Measurements from ENCODE around the gene KBTBD4. TPM values are rescaled to one million over a fixed set of nuclear protein-coding genes. Genes with fewer than 3 reads are reported as not detected.

KBTBD4 gene
- total RNA-seq, 4 donors from 2014 or later: 9.7 to 36.3 (median 18.5) TPM

DNA sequence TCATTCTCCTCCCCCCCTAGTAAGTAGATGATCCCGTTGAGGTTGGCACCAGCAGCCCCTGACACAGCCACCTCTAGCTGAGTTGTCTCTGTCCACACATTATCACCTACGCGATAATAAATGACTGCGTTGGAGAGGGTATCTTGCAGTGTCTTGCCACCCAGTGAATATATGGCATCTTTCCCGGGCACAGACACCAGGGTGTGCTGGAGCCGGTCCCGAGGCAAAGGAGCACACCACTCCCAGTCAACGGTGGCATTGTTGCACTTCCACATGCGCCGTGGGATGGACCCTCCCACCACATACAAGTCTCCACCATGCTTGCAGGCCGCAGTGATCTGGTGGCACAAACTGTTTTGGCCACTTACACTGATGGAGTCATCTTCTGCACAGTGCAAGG lies 5.4 kb downstream of the KBTBD4 start:
- Histone ChIP-seq H3K9me3 (no peaks in the 10 kb centered on the region), H3K27me3 (no peaks in the 10 kb centered on the region), H3K36me3 (no peaks in the 10 kb centered on the region), H3K4me1 (no peaks in the 10 kb centered on the region), H3K4me3 (no peak overlapping the region), H3K27ac (no peak overlapping the region)
- intact Hi-C loops (cut with DNase I; ENCODE audit: low total_unique reads): no loop called here
- TF ChIP-seq, protein P1, sequence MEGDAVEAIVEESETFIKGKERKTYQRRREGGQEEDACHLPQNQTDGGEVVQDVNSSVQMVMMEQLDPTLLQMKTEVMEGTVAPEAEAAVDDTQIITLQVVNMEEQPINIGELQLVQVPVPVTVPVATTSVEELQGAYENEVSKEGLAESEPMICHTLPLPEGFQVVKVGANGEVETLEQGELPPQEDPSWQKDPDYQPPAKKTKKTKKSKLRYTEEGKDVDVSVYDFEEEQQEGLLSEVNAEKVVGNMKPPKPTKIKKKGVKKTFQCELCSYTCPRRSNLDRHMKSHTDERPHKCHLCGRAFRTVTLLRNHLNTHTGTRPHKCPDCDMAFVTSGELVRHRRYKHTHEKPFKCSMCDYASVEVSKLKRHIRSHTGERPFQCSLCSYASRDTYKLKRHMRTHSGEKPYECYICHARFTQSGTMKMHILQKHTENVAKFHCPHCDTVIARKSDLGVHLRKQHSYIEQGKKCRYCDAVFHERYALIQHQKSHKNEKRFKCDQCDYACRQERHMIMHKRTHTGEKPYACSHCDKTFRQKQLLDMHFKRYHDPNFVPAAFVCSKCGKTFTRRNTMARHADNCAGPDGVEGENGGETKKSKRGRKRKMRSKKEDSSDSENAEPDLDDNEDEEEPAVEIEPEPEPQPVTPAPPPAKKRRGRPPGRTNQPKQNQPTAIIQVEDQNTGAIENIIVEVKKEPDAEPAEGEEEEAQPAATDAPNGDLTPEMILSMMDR (IDR thresholded peaks at IDR 0.05): no peak
- no peak for TF ChIP-seq POLR2A (IDR thresholded peaks at IDR 0.05)
- no peak for DNase-seq

DNA sequence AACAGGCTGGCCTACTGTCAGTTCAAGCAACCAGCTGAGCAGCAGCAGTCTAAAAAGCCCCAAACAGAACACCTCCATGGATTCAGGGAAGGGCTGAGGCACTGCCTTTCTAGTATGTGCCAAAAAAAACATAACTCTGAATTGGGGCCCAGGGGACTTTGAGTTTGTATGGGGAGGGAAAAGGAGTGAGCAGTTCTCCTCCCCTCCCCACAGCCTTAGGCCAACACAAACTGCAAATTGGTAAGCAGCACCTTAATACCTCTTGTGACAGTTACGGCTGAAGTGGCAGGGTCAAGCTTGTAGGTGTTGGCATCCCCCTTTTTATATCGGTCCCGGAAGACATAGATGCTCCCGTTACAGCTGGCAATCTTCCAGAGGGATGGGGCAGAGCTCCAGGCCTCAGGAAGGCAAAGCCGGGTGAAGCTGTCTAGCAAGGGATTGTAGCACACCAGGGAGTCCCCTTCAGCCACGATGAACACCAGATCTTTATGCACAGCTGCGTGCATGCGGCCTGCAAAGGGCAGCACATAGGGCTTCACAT lies 6.0 kb downstream of the KBTBD4 start:
- Histone ChIP-seq H3K27me3 (no peaks in the 10 kb centered on the region), H3K9me3 (no peaks in the 10 kb centered on the region), H3K4me3 (no peak overlapping the region), H3K36me3 (no peaks in the 10 kb centered on the region), H3K27ac (peak overlapping the region in 1 of 2 donors; percentile 37), H3K4me1 (no peaks in the 10 kb centered on the region)
- intact Hi-C loops (cut with DNase I; ENCODE audit: low total_unique reads): no loop called here
- TF ChIP-seq, protein P1 (IDR thresholded peaks at IDR 0.05): no peak
- TF ChIP-seq POLR2A (IDR thresholded peaks at IDR 0.05): no peak
- no peak for DNase-seq

- TF ChIP-seq, protein P1 (IDR thresholded peaks at IDR 0.05): no peak
- TF ChIP-seq POLR2A (IDR thresholded peaks at IDR 0.05): no peak
- Histone ChIP-seq H3K9me3 (no peaks in the 10 kb centered on the region), H3K27me3 (no peaks in the 10 kb centered on the region), H3K27ac (no peak overlapping the region), H3K4me3 (no peak overlapping the region), H3K4me1 (no peaks in the 10 kb centered on the region), H3K36me3 (no peaks in the 10 kb centered on the region)
- intact Hi-C loops (cut with DNase I; ENCODE audit: low total_unique reads): no loop called here
- no peak for DNase-seq
Observed at GRCh38 chr11:47571895-47572294, 6.9 kb downstream of the KBTBD4 start.

- H3K4me3 ChIP-seq: no peak overlapping the region
- intact Hi-C loops (cut with DNase I; ENCODE audit: low total_unique reads): no loop called here
- no peaks in the 10 kb centered on the region for H3K9me3 ChIP-seq
- TF ChIP-seq POLR2A (IDR thresholded peaks at IDR 0.05): no peak
- TF ChIP-seq, protein P1 (IDR thresholded peaks at IDR 0.05): no peak
- DNase-seq: no peak
- no peak overlapping the region for H3K27ac ChIP-seq
- H3K4me1 ChIP-seq: no peaks in the 10 kb centered on the region
- no peaks in the 10 kb centered on the region for H3K27me3 ChIP-seq
- H3K36me3 ChIP-seq: no peaks in the 10 kb centered on the region
Observed at GRCh38 chr11:47571357-47571729, 7.4 kb downstream of the KBTBD4 start.

GRCh38 chr11:47570651-47571356 lies 8.0 kb downstream of the KBTBD4 start:
- no peaks in the 10 kb centered on the region for H3K4me1 ChIP-seq
- no peaks in the 10 kb centered on the region for H3K36me3 ChIP-seq
- no peak overlapping the region for H3K27ac ChIP-seq
- no peak for TF ChIP-seq POLR2A (IDR thresholded peaks at IDR 0.05)
- TF ChIP-seq, protein P1 (IDR thresholded peaks at IDR 0.05): no peak
- no peak for DNase-seq
- intact Hi-C loops (cut with DNase I; ENCODE audit: low total_unique reads): no loop called here
- H3K27me3 ChIP-seq: no peaks in the 10 kb centered on the region
- H3K9me3 ChIP-seq: no peaks in the 10 kb centered on the region
- H3K4me3 ChIP-seq: no peak overlapping the region
